Right lobe of liver (tissue), 6 donors: ENCODE data around the gene ZMIZ1. TPM values are rescaled to one million over a fixed set of nuclear protein-coding genes. Genes with fewer than 3 reads are reported as not detected.

Source experiments
- ATAC-seq, 4 donors: fragments of 200-7000 bp; cut with Tn5 transposase; one replicate each; pipeline ENCODE4 v1.9.1; 2020; ENCODE audit warnings: mild to moderate bottlenecking in 4 of 4, moderate library complexity in 4 of 4
- DNase-seq, 3 donors: peaks; one replicate each; pipeline ENCODE4 v3.0.0-alpha.2; 2020
- H3K27ac ChIP-seq, 3 donors: fragments of 200-600 bp; one replicate each; pipeline ENCODE4 v1.8.0; 2022
- H3K27me3 ChIP-seq, 2 donors: fragments of 200-600 bp; one replicate each; pipeline ENCODE4 v1.8.0; 2022
- H3K36me3 ChIP-seq, 4 donors: fragments of 200-600 bp; sonication (generic) in 1 of 4; one replicate each; pipeline versions ENCODE4 v1.5.1 to v1.8.0; 2017 to 2022; ENCODE audit warnings: control low read depth in 1 of 4
- H3K4me1 ChIP-seq, 4 donors: fragments of 200-600 bp; sonication (generic) in 1 of 4; one replicate each; pipeline versions ENCODE4 v1.5.1 to v1.8.0; 2017 to 2022; ENCODE audit warnings: control low read depth in 1 of 4
- H3K4me3 ChIP-seq, 3 donors: fragments of 200-600 bp; one replicate each; pipeline ENCODE4 v1.8.0; 2022
- H3K9me3 ChIP-seq, 4 donors: fragments of 200-600 bp; sonication (generic) in 1 of 4; one replicate each; pipeline versions ENCODE4 v1.5.1 to v1.8.0; 2017 to 2022; ENCODE audit warnings: control low read depth in 1 of 4
- CTCF ChIP-seq, 4 donors: fragments of 200-600 bp in 3 of 4; fragments of 450-650 bp in 1 of 4; IDR thresholded peaks; one replicate each; pipeline versions ENCODE4 v1.5.1 to v1.8.0; 2016 to 2022; ENCODE audit warnings: antibody characterized with exemption in 4 of 4, mild to moderate bottlenecking in 2 of 4
- POLR2A ChIP-seq: fragments of 450-650 bp; IDR thresholded peaks from one replicate; pipeline ENCODE4 v1.6.1; 2017; ENCODE audit warnings: antibody characterized with exemption, mild to moderate bottlenecking
- WGBS: methylation state at CpG from one replicate; pipeline ENCODE4 v1.1.6; 2018; ENCODE audit warnings: low coverage, low lambda C conversion rate; ENCODE audit not compliant: insufficient coverage; ENCODE audit errors: missing lambda C conversion rate; 5-methylcytosine and 5-hydroxymethylcytosine counted together
- intact Hi-C, 2 donors: fragments of 100-400 bp; cut with DNase I; formaldehyde crosslinking; loops; one replicate each; pipeline versions ENCODE4 v1.11.2 to v1.14.1; 2022
- total RNA-seq, 6 experiments: library from RNA; depleted of rRNA in 2 of 6; stranded (reverse); fragments of >200 nt in 2 of 6; fragmentation: NEBNext Ultra II Directional in 3 of 6; extraction: Animal tissue kit (Norgen Biotek cat#: 25700) in 3 of 6; gene quantifications; one replicate each; pipeline versions ENCODE4 v1.1.0 to v1.2.4, GENCODE V29; 2016 to 2023
- donor health status: DM: no; HTN: yes; CAD: no.
- donor health status: DM: no; HTN: no; CAD: no.
- donor health status: DM: no; HTN: no; CAD: no.
- donor health status: DM: no; HTN: yes; CAD: no.
- donor health status: DM: no; HTN: yes; CAD: no.

The ZMIZ1 gene
- total RNA-seq, 6 experiments from 2014 or later, result 9.9 to 22.8 (median 12.3) TPM

GRCh38 chr10:79237454-79238157, 168.8 kb downstream of the ZMIZ1 start:
- Histone ChIP-seq H3K4me3 (no peak overlapping the region), H3K27me3 (no peaks in the 10 kb centered on the region), H3K4me1 (peaks cover 0 to 5% (median 0%) of the 10 kb centered on the region in 4 donors), H3K9me3 (no peaks in the 10 kb centered on the region), H3K27ac (no peak overlapping the region), H3K36me3 (no peaks in the 10 kb centered on the region)
- intact Hi-C loops, result no loop called here
- peak in 1 of 4 donors; percentile 3 for ATAC-seq
- 77% methylated on average over 5 of the region's 12 CpGs for WGBS
- TF ChIP-seq CTCF (IDR thresholded peaks at IDR 0.05), result no peak
- TF ChIP-seq POLR2A, result no peak
- DNase-seq, result no peak

GRCh38 chr10:79238158-79238520, 169.4 kb downstream of the ZMIZ1 start:
- ATAC-seq, result no peak
- Histone ChIP-seq H3K27me3 (no peaks in the 10 kb centered on the region), H3K4me3 (no peak overlapping the region), H3K27ac (no peak overlapping the region), H3K36me3 (no peaks in the 10 kb centered on the region), H3K9me3 (no peaks in the 10 kb centered on the region), H3K4me1 (peaks cover 0 to 5% (median 0%) of the 10 kb centered on the region in 4 donors)
- intact Hi-C loops, result no loop called here
- WGBS, result 22% methylated on average over 3 of the region's 6 CpGs
- DNase-seq, result no peak
- TF ChIP-seq POLR2A (no peak), CTCF (IDR thresholded peaks at IDR 0.05) (no peak)

- H3K9me3 ChIP-seq, result no peaks in the 10 kb centered on the region
- no peaks in the 10 kb centered on the region for H3K27me3 ChIP-seq
- no peak overlapping the region for H3K4me3 ChIP-seq
- H3K4me1 ChIP-seq, result peaks cover 0 to 5% (median 0%) of the 10 kb centered on the region in 4 donors
- DNase-seq, result no peak
- intact Hi-C loops, result no loop called here
- TF ChIP-seq CTCF (IDR thresholded peaks at IDR 0.05) (no peak), POLR2A (no peak)
- H3K36me3 ChIP-seq, result no peaks in the 10 kb centered on the region
- H3K27ac ChIP-seq, result no peak overlapping the region
- ATAC-seq, result no peak
- WGBS, result 80% methylated on average over 1 of the region's 2 CpGs
These were observed 169.8 kb downstream of the ZMIZ1 start for GRCh38 chr10:79238606-79239005.

- Histone ChIP-seq H3K27me3 (no peaks in the 10 kb centered on the region), H3K27ac (peak overlapping the region in 1 of 3 donors; percentile 57), H3K4me1 (peaks cover 0 to 5% (median 0%) of the 10 kb centered on the region in 4 donors), H3K4me3 (no peak overlapping the region), H3K36me3 (no peaks in the 10 kb centered on the region), H3K9me3 (no peaks in the 10 kb centered on the region)
- peak in 2 of 3 donors; percentile 72 to 76 for DNase-seq
- 76% methylated on average over 4 of the region's 10 CpGs for WGBS
- TF ChIP-seq POLR2A (no peak), CTCF (IDR thresholded peaks at IDR 0.05) (no peak)
- intact Hi-C loops, result no loop called here
- peak; percentile 16 to 37 (median 26) for ATAC-seq
These were observed 170.6 kb downstream of the ZMIZ1 start for GRCh38 chr10:79239275-79239779.
